Hypothalamus (tissue), 51 donors: ENCODE measurements around the gene SLC28A1.
"Not testable (repeated sequence)": the region's sequence is repeated elsewhere in the genome, so short reads cannot be mapped to it uniquely, and the experiment has no call there.

ENCODE experiments used
- DNase-seq, 51 donors: peaks; one replicate each; lab custom pipeline; 2025; lab: John Stamatoyannopoulos, UW

SLC28A1 gene

DNA sequence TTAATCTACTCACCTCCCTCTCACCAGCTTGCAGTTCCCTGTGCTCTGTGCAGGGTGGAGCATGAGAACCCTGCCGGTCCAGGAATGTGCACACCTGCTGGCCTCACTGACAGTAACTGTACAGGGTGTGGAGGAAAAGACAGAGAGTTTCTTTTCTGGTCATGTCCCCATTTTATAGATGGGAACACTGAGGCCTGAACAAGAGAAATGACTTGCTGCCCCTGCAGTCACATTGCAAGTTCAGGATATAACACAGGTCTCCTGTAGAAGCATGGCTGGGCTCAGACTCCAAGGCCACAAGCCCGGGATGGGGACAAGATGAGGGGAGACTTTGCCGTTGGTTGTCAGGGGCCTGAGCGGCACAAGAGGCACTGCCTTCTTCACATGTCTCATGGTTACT is 23.3 kb downstream of the SLC28A1 start:
- DNase-seq: no peak

DNA sequence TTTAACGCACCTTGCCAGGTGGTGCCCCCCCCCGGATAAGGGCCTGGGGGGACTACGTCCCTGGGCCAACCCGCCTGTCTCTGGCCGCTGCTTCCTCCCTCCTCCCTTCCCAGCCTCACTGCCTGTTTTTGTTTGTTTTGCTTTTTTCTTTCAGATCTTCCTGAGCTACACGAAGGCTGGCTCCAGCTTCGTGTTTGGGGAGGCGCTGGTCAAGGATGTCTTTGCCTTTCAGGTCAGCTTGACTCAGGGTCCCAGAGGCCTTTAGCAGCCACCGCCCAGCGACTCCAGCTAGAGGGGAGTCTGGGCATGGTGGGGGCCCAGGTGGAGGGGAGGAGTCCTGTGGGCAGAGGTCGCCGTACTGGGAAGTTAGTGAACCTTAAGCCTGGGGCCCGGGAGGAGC is 24.1 kb downstream of the SLC28A1 start:
- no peak for DNase-seq

DNA sequence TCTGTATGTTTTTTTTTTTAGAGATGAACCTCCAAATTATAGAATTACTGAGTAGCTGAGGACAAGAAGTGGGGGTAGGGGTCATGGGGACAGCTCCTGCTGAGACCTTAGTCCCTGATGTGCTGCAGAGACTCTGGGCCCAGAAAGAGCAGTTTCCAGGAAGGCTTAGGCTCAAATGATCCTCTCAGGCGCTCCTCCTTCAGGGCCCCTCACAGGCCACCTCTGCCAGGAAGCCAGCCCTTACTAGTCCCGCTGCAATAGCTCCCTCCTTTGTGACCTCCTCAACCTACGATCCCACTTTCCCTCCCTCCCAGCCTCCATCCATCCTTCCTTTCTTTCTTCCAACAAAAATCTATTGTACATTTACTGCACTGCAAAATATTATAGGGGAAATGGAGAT is 24.6 kb downstream of the SLC28A1 start:
- DNase-seq: no peak

DNA sequence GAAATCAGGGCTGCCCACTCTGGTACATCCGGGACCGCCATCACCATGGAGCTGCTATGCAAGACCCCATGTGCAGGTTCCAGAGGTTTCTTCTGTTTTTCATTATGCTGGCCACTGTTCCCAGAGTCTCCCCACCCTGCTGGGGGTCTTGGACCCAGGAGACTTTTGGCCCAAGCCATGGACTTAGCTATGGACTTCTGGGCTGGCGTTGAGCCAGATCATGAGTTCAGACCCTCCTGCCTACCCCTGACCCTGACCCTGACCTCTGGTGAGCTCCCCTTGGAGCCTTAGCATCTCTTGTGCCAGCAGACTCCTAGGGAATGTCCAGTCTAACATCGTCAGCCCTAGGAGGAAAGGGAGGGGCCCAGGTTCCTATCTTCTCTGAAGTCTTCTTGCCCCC is 25.3 kb downstream of the SLC28A1 start:
- DNase-seq: no peak

DNA sequence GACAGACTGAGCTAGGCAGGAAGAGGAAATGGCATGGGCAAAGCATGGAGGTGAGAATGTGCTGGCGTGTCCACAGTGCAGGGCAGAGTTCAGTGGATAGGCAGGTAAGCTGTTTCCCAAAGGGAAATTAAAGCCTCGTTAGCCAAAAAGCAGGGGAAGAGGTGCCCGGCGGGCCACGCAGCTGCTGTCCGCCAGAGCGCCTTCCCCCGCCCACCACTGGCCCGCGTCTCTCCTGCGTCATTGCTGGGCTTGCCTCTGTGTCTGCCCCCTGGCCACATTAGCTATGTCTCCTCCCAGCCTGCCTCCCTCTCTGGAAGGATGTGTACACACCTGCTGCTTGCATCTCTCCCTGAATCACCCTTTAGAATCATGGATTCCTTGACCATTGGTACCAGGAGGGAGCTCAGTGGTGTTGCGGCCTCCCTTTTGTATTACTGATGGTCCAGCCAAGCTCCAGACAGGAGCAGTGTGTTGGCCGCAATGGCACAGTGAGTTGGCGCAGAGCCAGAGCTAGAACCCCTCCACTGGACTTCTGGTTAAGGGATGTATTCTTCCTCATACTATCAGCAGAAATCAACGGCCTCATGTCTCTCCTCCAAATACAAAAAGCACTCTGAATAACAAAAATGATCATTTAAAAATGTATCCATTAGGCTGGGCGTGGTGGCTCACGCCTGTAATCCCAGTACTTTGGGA is 26.6 kb downstream of the SLC28A1 start:
- no peak for DNase-seq

DNA sequence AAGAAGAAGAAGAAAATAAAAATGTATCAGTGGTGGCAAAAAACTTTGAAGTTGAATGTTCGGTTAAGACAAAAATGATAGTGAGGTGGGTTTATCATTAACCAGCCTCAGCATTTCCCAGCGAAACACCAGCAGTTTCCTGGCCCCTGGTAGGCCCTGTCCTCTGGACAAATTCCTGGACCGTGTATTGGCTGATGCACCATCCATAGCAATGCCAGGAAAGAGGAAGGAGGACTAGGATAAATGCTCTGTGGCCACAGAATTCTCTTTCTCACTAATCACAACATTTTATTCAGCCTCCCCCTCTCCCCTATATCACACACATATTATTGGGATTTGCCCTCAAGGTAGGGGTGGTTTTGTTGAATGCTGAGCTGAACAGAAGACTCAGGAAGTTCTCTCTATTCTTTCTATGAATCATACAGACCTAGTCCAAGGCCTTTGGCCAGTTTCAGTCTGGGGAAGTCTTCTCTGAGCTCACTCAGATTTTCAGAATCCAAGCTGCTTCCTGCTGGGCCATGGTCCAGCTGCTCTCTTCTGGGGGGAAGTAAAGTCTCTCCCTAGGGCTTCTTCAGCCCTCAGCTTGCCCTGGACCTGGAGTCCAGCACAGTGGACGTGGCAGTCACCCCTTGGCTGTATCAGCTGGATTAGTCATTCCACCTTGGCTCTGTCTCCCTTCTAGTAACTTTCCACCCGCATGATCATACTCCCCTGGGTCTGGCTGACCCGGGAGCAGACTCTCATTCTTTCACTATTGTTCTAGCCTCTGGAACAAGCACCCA is 27.6 kb downstream of the SLC28A1 start:
- DNase-seq: peak in 30 of 51 donors; percentile 3 to 77 (median 26)

DNA sequence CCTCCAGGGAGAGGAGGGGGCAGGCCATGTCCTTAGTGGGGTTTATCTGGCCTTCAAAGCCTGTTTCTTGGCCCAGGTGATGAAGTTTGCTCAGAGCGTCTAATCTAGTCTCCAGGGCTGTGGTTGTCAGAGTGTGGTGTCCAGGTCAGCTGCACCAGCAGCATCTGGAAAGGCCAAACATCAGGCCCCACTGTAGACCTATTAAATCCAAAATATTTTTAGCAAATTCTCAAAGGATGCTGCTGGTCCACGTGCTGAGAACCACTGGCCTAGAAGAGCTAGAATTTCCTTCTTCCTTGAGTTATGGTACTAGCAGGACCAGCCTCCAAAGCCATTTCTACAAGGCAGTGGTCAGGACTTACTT is 28.9 kb downstream of the SLC28A1 start:
- no peak for DNase-seq

DNA sequence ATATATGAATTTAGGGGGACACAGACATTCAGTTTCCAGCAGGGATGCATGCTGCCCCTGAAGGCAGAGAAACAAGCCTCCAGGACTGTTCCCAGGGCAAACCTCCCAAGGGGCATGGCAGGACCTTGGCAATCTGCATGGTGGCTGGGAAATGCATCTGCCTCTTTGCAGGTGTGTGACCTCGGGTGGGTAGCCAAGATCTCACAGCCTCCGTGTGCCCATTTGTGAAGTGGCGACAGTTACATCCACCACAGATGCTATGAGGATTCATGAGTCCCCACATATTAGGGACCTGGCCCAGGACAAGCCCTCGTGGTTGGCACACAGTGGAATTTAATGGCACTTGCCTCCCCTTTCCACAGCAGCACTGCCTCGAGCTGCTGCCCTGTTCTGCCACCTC is 29.9 kb downstream of the SLC28A1 start:
- DNase-seq: no peak

DNA sequence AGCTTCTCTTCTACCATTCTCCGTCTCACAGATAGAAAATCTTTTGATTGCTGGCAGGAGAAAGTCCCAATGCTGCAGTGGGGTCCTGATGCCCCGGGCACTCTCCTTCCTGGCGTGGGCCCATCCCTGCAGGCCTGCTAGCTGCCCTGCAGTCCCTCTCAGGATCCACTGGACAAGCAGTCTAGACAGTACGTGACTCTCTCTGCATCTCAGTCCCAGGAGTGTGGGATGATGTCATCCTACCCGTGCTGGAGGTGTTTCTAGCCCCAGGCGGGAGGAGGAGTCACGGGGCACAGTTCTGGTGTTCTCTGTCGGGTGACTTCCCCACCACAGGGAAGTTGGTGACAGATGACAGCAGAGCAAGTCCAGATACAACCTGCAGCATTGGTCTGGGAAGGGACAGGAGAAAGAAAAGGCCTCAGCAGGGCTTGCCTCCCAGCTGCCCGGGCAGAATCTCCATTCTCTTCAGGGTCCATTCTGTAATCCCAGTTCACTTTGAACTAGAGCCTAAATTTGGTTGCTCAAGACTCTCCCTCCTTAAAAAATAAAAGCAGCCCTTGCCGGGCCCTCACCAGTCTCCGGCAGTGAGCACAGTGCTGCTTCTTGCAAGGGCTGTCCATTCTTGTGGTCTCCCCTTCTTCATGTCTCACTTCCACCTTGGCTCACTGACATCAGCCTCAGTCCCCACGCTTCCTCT is 30.6 kb downstream of the SLC28A1 start:
- DNase-seq: peak in 6 of 51 donors; percentile 6 to 42 (median 12)

DNA sequence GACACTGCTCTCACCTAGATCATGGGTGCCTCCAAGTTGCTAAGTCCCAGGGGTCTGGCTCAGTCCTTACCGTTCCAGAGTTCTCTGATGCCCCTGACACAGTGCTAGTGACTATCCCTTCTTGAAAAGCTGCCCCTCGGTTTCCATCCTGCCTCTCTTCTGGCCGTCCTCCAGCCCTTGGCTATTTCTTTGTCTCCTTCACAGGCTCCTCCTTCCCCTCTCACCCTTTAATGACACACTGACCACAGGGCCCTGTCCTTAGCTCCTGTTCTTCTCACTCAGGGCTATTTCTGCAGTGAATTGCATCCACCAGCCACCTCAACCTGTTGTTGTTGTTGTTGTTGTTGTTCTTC is 31.1 kb downstream of the SLC28A1 start:
- DNase-seq: no peak

DNA sequence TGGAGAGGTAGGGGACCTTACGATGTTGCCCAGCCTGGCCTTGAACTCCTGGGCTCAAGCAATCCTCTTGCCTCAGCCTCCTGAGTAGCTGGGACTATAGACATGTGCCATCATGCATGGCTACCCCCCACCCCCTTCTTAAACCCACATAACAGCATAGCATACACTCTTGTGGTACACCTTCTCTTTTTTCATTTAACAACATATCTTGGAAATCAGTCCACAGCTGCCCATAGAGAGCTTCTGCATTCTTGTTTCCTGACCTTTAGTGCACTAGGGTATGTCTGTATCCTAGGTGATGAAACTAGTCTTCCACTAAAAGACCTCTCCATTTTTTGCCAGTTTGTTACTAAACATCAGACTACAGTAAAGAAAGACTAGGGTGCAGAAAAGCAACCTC is 33.0 kb downstream of the SLC28A1 start:
- DNase-seq: no peak

DNA sequence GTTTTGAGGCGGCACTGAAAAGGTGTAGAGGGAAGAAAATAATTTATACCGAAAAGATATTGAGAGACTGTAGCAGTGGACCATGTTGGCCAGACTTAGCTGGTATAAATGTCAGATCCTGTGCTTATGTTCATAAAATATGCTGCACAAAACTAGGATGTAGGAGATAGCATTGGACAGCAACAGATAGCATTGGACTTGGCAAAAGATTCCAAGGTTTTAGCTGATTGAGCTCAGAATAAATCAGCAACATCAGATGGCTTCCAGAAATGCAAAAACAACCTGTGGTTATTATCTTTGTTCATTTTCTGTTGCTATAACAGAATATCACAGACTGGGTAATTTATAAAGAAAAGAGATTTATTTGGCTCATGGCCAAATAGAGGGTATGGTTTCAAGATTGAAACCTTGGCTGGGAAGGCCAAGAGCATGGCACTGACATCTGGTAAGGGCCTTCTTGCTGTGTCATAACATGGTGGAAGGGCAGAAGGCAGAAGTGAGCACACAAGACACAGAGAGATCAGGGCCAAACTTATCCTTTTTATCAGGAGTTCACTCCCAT is 34.7 kb downstream of the SLC28A1 start:
- DNase-seq: no peak

DNA sequence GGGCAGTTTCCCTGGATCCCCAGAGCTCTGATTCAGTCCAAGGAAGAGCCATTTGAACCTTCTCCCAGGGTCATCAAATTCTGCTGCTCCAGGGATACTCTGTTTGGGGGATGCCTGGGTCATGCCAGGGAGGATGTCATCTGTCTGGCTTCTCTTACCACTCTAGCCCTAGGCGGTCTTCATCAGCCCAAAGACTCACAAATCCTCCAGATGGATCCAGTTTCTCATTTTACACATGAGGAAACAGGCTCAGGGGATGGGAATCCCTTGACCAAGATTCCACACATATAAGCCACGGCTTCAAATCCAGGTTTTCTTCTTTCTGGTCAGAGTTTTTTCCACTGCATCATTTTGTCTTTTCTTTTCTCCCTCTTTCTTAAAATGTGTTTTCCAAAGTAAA is 36.7 kb downstream of the SLC28A1 start:
- DNase-seq: no peak

DNA sequence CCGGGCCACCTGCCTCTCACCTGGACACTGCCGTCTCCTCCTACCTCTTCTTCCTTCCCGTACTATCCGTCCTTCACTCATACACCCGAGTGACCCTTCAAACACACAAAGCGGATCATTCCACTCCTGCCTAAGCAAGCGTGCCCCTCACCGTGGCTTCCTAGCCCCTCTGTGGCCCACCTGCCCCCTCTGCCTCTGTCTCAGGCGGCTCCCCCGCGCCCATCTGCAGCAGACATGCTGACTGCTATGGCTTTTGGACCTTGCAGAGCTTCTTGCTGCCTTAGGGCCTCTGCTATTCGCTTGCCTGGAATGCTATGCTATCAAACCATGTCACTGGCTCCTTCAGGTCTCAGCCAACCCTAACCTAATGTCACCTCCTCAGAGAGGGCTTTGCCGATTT is 38.1 kb downstream of the SLC28A1 start:
- DNase-seq: no peak

DNA sequence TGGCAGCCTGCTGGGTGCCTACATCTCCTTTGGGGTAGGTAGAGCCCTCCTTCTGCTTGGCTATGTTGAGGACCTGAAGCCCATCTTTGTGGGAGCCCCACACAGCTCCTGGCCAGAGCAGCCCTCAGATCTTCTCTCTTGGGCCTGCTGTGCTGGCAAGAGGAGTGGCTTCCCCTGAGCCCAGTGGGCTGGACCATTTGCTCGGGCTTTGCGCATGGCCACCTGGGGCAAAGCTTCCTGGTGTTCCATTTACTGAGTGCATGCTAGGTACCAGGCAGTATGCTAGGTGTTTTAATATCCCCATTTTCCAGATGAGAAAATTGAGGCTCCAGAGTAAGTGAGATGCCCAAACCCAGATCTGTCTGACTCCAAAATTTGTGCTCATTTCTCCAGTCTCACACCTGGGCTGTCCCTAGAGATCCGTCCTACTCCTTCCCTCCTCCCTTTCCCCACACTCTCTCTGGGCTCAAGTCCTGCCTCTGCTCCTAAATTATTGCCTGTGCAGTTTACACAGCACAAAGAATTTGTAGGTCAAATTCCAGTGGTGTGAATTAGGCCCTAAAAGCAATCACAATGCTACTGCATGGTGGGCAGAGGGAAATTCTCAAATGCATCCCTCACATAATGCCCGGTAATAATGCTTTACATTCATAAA is 39.7 kb downstream of the SLC28A1 start:
- no peak for DNase-seq

DNA sequence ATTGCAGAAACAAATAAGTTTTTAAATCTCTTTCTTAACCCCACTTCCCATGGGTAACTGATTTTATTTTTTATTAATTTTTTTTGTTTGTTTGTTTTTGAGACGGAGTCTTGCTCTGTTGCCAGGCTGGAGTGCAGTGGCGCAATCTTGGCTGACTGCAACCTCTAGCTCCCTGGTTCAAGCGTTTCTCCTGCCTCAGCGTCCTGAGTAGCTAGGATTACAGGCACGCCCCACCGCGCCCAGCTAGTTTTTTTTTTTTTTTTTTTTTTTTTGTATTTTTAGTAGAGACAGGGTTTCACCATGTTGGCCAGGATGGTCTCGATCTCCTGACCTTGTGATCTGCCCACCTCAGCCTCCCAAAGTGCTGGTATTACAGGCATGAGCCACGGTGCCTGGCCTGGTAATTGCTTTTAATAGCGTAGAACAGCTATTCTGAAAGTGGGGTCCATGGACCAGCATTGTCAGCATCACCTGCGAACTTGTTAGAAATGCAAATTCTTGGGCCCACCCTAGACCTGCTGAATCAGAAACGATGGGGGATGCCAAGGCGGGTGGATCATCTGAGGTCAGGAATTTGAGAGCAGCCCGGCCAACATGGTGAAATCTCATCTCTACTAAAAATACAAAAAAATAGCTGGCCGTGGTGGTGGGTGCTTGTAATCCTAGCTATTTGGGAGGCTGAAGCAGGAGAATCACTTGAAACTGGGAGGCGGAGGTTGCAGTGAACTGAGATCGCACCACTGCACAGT is 40.5 kb downstream of the SLC28A1 start:
- not testable (repeated sequence) for DNase-seq

DNA sequence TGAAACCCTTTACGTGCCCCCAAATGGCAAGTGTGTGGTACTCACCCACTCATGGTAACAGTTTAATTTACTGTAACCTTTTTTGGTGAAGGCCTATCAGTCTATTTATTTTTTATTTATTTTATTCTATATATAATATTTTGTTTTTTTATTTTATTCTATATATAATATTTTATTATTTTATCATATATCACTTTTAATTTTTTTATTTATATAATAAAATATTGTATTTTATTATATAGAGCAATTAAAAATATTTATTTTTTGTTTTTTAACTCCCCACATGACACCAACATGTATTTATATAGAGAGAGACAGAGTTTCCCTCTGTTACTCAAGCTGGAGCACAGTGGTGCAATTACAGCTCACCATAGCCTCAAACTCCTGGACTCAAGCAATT is 41.4 kb downstream of the SLC28A1 start:
- DNase-seq: no peak

DNA sequence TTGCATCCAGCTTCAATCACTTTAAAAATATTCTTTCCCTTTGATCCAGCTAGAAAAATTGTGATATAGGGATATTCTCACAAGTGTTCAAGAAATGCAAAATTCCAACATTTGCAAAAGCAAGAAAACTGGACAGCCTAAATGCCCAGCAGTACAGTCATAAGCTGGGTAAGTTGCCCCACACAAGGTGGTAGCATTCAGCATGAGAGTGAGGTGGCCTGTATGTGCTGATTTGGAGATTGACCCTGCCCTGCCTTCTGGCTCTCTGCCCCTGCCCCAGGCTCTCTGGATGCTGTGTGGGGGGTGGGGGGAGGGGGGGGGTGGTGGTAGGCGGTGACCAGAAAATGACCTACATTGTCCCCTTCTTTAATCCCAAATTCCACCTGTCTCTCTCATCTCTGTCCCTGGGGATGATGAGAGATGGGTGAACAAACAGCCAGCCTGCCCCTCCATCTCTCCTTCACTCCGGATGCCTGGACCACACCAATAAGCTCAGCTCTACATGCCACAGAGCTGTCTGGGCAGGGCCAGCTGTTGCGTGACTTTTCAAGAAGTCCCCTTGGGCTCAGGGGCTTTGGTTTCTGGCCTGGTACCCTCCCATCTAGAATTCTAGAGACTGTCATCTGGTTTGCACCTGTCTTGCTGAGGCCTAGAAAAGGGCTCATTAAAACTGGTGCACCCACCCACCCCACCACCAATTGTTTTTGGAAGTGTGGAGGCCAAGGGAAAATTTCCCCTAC is 42.2 kb downstream of the SLC28A1 start:
- DNase-seq: no peak

DNA sequence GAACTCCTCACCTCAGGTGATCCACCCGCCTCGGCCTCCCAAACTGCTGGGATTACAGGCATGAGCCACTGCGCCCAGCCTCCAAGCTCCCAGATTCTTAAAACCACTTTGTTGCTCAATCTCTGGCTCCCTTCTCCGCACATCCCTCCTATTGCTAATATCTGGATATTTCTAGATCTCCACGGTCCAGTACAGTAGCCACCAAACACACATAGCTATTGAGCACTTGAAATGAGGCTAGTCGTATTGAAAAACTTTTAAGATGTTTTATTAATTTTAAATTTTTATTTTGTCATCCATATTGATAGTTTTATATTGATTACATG is 44.3 kb downstream of the SLC28A1 start:
- DNase-seq: no peak
